ENCODE results near the gene LRRC8E.

Gene LRRC8E

DNA sequence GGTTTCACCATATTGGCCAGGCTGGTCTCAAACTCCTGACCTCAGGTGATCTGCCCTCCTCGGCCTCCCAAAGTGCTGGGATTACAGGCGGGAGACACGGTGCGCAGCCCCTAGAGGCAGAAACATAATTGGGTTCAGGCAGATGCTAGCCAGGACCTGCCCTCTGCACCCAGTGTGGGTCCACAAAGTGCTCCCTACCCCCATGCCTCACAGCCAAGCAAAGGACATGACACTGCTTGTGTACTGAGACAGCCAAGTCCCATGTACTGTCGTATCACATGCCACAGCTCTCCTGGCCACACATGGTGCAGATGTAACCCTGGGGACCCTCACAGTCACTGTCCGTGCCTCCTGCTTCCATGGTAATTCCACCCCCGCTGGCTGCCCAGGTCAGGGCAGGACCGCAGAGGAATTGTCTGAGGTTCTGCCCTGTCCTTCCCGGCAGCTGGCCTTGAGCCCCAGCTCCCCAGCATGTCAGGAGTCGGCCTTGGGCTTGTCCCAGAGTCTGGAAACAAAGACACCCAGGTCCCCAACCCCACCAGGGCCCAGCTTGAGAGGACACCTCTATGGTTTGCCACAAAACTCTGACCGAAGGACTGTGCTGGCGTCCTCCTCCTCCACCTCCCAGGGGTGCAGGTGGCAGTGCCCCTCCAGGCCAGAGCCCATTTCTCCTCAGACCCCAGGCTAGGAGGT lies 21.8 kb upstream of the LRRC8E start:
- H3K27ac ChIP-seq: no peak overlapping the region
- TF ChIP-seq, protein P1, sequence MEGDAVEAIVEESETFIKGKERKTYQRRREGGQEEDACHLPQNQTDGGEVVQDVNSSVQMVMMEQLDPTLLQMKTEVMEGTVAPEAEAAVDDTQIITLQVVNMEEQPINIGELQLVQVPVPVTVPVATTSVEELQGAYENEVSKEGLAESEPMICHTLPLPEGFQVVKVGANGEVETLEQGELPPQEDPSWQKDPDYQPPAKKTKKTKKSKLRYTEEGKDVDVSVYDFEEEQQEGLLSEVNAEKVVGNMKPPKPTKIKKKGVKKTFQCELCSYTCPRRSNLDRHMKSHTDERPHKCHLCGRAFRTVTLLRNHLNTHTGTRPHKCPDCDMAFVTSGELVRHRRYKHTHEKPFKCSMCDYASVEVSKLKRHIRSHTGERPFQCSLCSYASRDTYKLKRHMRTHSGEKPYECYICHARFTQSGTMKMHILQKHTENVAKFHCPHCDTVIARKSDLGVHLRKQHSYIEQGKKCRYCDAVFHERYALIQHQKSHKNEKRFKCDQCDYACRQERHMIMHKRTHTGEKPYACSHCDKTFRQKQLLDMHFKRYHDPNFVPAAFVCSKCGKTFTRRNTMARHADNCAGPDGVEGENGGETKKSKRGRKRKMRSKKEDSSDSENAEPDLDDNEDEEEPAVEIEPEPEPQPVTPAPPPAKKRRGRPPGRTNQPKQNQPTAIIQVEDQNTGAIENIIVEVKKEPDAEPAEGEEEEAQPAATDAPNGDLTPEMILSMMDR (conservative IDR thresholded peaks at IDR 0.05): no peak

DNA sequence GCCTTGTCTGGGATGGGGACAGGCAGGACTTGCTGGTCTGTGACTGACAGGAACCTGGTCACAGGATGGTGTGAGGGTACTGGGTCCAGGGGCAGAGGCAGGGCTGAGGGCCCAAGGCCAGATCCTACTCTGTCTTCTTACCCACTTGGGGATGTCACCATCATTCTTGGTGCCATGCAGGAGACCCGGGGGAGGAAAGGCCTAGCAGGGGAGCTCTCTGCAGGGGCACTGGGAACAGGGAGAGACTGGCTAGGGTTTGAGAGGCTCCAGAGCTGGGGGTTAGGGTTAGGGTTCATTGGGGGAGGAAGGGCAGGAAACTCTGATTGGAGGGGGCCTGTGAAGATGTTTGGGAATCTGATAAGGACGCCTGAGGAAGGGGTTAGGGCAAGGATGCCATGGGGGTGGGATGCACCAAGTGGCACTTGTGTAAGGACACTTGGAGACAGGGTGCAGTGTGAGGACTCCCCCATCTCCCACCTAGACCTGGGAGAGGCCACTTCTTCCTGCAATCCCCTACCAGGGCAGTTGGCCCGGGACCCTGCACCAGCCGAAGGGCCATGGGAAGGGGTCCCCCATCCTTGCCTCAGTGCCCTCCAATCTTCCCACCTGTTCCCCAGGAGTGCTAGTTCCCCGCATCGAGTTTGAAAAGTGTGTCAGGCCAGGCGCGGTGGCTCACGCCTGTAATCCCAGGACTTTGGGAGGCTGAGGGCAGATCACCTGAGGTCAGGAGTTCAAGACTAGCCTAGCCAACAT lies 21.0 kb upstream of the LRRC8E start:
- TF ChIP-seq, protein P1 (conservative IDR thresholded peaks at IDR 0.05): no peak

DNA sequence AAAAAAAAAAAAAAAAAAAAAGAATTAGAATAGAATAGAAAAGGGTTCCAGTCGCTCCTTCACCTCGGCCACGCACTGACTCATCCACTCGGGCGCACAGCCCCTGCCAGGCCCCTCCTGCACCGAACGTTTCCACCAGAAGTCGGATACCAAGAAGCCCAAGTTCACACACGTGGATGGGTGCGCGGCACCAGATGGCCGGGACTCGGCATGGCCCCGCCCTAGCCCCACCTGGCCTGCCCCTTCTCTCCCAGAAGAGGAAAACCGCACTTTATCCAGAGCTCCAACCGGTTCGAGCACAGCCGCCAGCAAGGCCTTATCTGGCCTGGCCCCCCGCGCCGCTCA lies 20.0 kb upstream of the LRRC8E start:
- TF ChIP-seq, protein P1 (conservative IDR thresholded peaks at IDR 0.05): no peak
- H3K27ac ChIP-seq: no peak overlapping the region

More for the DNA sequence above, 21.0 kb upstream of the LRRC8E start:
- no peak overlapping the region for H3K27ac ChIP-seq

DNA sequence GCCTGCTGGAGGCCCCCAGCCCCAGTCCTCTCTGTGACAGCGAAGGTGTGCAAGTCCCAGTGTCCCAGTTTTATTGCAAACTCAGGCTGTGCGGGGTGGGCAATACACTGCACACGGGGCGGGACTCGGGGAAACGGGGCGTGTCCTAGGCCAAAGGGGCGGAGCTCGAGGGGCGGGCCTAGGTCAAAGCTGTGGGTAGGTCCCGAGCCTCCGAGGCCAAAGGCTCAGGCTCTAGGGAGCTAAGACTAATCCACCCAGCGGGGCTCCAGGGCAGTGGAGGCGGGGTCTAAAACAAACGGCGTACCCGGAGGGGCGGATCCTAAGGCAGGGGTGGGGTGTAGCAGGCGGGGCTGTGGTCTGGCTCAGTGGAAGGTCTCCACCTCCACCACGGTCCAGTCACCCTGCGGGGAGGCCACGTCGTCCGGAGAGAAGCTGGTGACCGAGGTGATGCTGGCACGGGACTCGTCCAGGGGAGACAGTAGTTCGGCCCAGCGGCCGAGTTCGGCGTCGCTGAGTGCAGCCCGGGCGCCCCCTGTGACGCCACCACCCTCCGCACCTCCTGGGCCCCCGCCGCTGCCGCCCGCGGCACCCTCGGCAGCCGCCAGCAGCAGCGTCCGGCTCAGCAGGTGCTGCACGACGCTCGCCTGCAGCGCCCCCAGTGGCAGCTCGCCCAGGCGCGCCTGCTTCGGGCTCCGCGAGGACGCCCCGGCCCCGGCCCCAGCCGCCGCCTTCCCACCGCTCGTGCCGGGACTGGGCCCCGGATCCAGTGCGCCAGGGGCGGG lies 19.4 kb upstream of the LRRC8E start:
- TF ChIP-seq, protein P1 (conservative IDR thresholded peaks at IDR 0.05): no peak
- H3K27ac ChIP-seq: no peak overlapping the region

DNA sequence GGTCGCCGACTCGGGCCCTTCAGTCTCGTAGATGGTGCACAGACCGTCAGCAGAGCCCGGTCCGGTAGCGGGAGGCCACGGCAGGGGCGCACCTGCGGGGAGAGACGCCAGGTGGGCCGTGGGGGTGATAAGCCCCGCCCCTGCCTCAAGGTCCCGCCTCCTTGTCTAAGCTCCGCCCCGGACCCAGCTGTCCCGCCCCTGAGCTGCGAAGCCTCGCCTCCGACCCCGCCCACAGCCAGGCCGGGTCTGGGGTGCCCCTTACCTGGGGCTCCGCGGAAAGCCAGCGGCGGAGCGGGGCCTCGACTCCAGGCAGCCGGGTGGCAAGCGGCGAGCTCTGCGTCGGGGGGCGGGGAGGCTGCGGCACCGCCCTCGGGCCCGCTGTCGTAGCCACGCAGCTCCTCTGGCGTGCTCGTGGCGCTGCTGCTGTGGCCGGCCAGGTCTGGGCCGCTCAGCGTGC lies 18.8 kb upstream of the LRRC8E start:
- TF ChIP-seq, protein P1 (conservative IDR thresholded peaks at IDR 0.05): no peak
- H3K27ac ChIP-seq: no peak overlapping the region

DNA sequence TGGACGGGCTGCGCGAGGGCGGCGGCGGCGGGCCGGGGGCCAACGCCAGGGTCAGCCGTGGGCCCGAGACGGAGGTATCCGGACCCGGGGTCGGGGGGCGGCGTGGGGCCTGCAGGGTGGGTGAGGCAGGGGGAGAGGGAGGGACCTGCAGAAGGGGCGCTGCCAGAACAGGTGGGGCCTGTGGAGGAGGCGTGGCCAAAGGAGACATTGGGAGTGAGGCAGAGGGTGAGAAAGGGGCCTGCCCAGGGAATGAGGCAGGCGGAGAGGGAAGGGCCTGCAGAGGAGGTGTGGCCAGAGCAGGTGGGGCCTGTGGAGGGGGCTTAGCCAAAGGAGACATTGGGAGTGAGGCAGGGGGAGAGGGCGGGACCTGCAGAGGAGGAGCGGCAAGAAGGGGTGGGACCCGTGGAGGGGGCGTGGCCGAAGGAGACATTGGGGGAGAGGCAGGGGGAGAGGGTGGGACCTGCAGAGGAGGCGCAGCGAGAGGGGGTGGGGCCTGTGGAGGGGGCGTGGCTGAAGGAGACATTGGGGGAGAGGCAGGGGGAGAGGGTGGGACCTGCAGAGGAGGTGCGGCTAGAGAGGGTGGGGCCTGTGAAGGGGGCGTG lies 18.3 kb upstream of the LRRC8E start:
- H3K27ac ChIP-seq: no peak overlapping the region
- TF ChIP-seq, protein P1 (conservative IDR thresholded peaks at IDR 0.05): no peak

All from VCaP (cell line).